ENCODE measurements around the gene PALLD.

The PALLD gene

GRCh38 chr4:168588916-168589531 is 92.2 kb downstream of the PALLD start:
- DNase-seq (ENCODE audit: low read depth, low spot score), result peak; percentile 86

GRCh38 chr4:168592676-168593075 is 95.8 kb downstream of the PALLD start:
- no peak for DNase-seq (ENCODE audit: low read depth, low spot score)

- DNase-seq (ENCODE audit: low read depth, low spot score), result no peak
Observed at GRCh38 chr4:168593399-168593798, 96.5 kb downstream of the PALLD start.

GRCh38 chr4:168594121-168594520 is 97.3 kb downstream of the PALLD start:
- DNase-seq (ENCODE audit: low read depth, low spot score), result no peak

- DNase-seq (ENCODE audit: low read depth, low spot score), result peak; percentile 56
Observed at GRCh38 chr4:168598191-168598590, 101.3 kb downstream of the PALLD start.

- no peak for DNase-seq (ENCODE audit: low read depth, low spot score)
Observed at GRCh38 chr4:168600796-168601583, 104.1 kb downstream of the PALLD start.

GRCh38 chr4:168601899-168602298 is 105.0 kb downstream of the PALLD start:
- no peak for DNase-seq (ENCODE audit: low read depth, low spot score)

- DNase-seq (ENCODE audit: low read depth, low spot score), result peak; percentile 96
Observed at GRCh38 chr4:168604496-168605373, 107.9 kb downstream of the PALLD start.

- DNase-seq (ENCODE audit: low read depth, low spot score), result peak; percentile 85
Observed at GRCh38 chr4:168605411-168605810, 108.6 kb downstream of the PALLD start.

- DNase-seq (ENCODE audit: low read depth, low spot score), result no peak
Observed at GRCh38 chr4:168607215-168607614, 110.4 kb downstream of the PALLD start.

- DNase-seq (ENCODE audit: low read depth, low spot score), result no peak
Observed at GRCh38 chr4:168608771-168609170, 111.9 kb downstream of the PALLD start.

GRCh38 chr4:168609369-168609768 is 112.5 kb downstream of the PALLD start:
- no peak for DNase-seq (ENCODE audit: low read depth, low spot score)

GRCh38 chr4:168610911-168611530 is 114.2 kb downstream of the PALLD start:
- no peak for DNase-seq (ENCODE audit: low read depth, low spot score)

- DNase-seq (ENCODE audit: low read depth, low spot score), result peak; percentile 44
Observed at GRCh38 chr4:168612450-168613135, 115.7 kb downstream of the PALLD start.

GRCh38 chr4:168613869-168614268 is 117.0 kb downstream of the PALLD start:
- DNase-seq (ENCODE audit: low read depth, low spot score), result no peak

- peak; percentile 63 for DNase-seq (ENCODE audit: low read depth, low spot score)
Observed at GRCh38 chr4:168614281-168615057, 117.6 kb downstream of the PALLD start.

GRCh38 chr4:168615294-168616065 is 118.6 kb downstream of the PALLD start:
- DNase-seq (ENCODE audit: low read depth, low spot score), result peak; percentile 88

- peak; percentile 92 for DNase-seq (ENCODE audit: low read depth, low spot score)
Observed at GRCh38 chr4:168618577-168619265, 121.9 kb downstream of the PALLD start.

- peak; percentile 62 for DNase-seq (ENCODE audit: low read depth, low spot score)
Observed at GRCh38 chr4:168619266-168619631, 122.4 kb downstream of the PALLD start.

All from astrocyte of the hippocampus (primary cell).